Parathyroid adenoma (tissue), 2 donors: ENCODE measurements around the gene GAL3ST3.
A peak's percentile ranks its signal among the peaks of the same experiment; 100 is the strongest.

Experiments
- H2AFZ ChIP-seq: fragments of 300-600 bp; sonication (generic); one replicate; pipeline ENCODE4 v1.7.0; 2017; ENCODE audit warnings: antibody characterized with exemption, mild to moderate bottlenecking
- H3K27ac ChIP-seq: fragments of 300-600 bp; sonication (generic); one replicate; pipeline ENCODE4 v1.7.0; 2017
- H3K27me3 ChIP-seq: fragments of 300-600 bp; sonication (generic); one replicate; pipeline ENCODE4 v1.7.0; 2017; ENCODE audit warnings: low read length; ENCODE audit not compliant: control insufficient read depth, insufficient read depth
- H3K36me3 ChIP-seq: fragments of 300-600 bp; sonication (generic); one replicate; pipeline ENCODE4 v1.7.0; 2017; ENCODE audit warnings: low read length; ENCODE audit not compliant: control insufficient read depth, insufficient read depth
- H3K4me1 ChIP-seq: fragments of 300-600 bp; sonication (generic); one replicate; pipeline ENCODE4 v1.7.0; 2017; ENCODE audit warnings: control low read depth
- H3K4me2 ChIP-seq: fragments of 300-600 bp; sonication (generic); one replicate; pipeline ENCODE4 v1.7.0; 2017; ENCODE audit warnings: low read length
- H3K4me3 ChIP-seq: fragments of 300-600 bp; sonication (generic); one replicate; pipeline ENCODE4 v1.7.0; 2017; ENCODE audit warnings: low read depth, low read length
- H3K79me2 ChIP-seq: fragments of 300-600 bp; sonication (generic); one replicate; pipeline ENCODE4 v1.7.0; 2017; ENCODE audit warnings: control low read depth
- H3K9ac ChIP-seq: fragments of 300-600 bp; sonication (generic); one replicate; pipeline ENCODE4 v1.7.0; 2017; ENCODE audit warnings: mild to moderate bottlenecking
- H3K9me3 ChIP-seq: fragments of 300-600 bp; sonication (generic); one replicate; pipeline ENCODE4 v1.7.0; 2017; ENCODE audit warnings: low read length; ENCODE audit not compliant: control insufficient read depth
- CTCF ChIP-seq: fragments of 300-600 bp; sonication (generic); IDR thresholded peaks from one replicate; pipeline ENCODE4 v1.7.0; 2017; ENCODE audit warnings: antibody characterized with exemption, mild to moderate bottlenecking
- donor health status: primary hyperparathyroidism.

The GAL3ST3 gene

DNA sequence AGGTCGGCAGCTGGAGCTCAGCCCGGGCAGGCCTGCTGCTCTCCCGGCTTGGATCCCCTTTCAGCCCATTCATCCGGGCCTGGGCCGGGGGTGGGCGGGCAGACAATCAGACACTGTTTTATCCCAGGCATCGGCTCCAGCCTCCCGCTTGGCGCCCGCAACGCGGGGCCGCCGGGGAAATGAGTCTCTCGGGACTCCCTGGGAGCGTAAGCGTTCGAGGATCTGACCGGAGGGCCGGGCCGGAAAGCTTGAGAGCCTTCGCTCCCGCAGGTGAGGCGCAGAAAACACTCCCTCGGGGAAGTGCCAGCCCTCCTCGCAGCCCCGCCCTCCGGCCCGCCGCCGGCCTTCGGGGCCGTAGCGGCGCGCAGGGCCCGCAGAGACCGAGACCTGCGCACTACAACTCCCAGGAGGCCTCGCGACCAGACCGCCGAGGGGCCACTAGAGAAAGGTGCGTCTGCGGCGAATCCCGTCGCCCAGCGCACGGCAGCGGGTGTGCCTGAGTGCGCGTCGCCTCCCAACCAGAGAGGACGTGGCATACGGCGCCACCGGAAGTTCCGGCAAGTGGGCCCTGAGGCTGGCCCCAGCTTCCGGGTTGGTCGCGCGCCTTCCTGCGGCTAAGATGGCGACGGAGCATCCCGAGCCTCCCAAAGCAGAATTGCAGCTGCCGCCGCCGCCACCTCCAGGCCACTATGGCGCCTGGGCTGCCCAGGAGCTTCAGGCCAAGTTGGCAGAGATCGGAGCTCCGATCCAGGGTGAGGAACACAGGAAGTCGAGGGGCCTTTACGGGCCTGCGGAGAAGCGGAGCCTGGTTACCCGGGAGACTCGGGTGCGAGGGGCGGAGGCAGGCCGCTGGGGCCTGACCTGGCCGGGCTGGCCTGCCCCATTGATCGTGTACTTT, 3.1 kb upstream of the GAL3ST3 start, which contains the start of gene SF3B2:
Gene SF3B2, plus strand, starts transcription at position 599 of the 898 bp plus-strand sequence. Its CDS starts 21 bp downstream, at position 620.
- Histone ChIP-seq H3K9ac (peak within 1 kb of the TSS; percentile 40), H2AFZ (peak within 1 kb of the TSS; percentile 89), H3K4me2 (peak within 1 kb of the TSS; percentile 78), H3K79me2 (peaks cover 10% of the 10 kb centered on the region), H3K36me3 (no peaks in the 10 kb centered on the region), H3K27ac (peak within 1 kb of the TSS; percentile 84), H3K4me1 (peaks cover 18% of the 10 kb centered on the region), H3K27me3 (no peaks in the 10 kb centered on the region), H3K4me3 (peak within 1 kb of the TSS; percentile 92), H3K9me3 (no peaks in the 10 kb centered on the region)
- TF ChIP-seq CTCF = peak; percentile 15

DNA sequence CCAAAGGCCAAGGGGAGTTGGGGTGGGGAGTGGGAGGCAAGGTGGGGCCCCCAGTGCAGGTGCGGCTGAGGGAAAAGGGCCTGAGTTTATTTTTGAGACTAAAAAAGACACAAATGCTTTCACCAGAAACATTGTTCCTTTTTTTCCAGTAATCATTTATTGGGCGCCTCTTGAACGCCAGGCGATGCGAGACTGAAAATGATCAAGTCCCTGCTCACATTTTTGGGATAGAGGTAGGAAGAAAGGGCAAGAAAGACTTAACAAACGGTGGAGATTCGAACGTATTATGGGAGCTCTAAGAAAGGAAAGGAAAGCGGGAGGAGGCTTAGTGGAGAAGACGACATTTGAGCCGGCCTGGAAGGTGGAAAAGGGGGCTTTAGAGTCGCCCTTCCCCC, 2.4 kb upstream of the GAL3ST3 start:
- TF ChIP-seq CTCF = no peak
- Histone ChIP-seq H2AFZ (peak overlapping the region; percentile 67), H3K9ac (peak overlapping the region; percentile 40), H3K9me3 (no peaks in the 10 kb centered on the region), H3K36me3 (no peaks in the 10 kb centered on the region), H3K27ac (peak overlapping the region; percentile 84), H3K4me1 (peaks cover 22% of the 10 kb centered on the region), H3K4me2 (peak overlapping the region; percentile 78), H3K27me3 (no peaks in the 10 kb centered on the region), H3K79me2 (peaks cover 10% of the 10 kb centered on the region), H3K4me3 (peak overlapping the region; percentile 92)

DNA sequence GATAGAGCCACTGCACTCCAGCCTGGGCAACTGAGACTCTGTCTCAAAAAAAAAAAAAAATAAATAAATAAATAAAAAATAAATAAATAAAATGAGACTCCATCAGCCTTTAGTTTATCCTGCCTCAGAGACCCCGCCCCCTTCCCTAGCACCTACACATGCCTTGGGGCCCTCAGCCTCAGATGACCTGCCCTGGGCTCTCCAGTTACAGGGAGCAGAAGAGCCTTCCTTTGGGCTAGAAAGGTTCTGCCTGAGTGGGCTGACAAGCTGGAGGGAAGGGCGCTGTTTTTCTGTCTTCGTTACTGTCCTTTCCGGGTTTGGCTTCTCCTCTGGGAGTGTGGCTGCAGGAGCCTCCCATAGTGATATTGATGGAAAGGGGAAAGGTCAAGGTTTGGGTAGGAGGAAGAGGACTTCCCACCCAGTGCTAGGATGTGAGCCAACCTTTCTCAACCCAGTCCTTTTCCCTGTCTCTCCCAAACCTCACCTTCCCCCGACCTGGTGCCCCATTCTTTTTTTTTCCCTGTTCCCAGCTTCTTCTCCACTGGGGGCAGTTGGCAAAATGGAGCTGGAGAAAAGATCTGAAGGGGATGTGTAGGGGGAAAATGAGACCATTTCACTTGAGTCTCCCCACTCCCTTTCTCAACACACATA, 1.7 kb upstream of the GAL3ST3 start:
- Histone ChIP-seq H3K9me3 (no peaks in the 10 kb centered on the region), H3K9ac (no peak overlapping the region)

DNA sequence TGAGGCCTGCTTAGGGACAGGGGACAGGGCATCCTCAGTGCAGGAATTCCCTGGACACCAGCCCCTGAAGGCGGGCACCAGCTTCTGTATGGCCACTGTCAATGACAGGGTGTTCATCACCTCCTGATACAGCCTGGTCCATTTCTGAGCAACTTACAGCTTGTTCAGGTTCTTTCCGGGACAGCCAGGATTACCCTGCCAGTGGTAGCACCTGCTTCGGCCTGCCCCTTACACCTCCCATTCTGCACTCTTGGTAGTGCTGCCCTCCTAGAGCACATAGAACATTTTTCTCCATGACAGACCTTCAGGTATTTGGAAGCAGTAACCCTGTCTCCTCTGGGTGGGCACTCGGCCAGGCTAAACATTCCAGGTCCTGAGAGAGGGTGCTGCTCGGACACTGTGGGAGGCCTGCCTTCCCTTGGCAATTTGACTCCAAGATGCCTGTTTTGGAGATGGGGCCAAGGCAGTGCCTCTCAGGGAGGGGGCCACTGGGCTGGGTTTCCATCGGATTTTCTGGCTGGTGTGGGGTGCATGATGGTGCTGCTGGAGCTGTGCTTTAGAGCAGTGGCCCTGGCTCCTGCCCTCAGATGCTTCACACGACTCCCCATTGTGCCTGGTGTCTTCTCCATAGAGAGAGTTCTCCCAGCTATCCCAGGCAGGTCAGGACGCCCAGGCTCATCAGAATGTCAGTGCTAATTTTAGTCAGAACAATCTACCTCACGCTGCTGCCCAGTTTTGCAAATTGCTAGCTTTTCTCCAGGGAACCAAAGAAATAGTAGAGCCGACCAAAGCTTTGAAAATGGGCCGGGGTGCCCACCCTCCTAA, 1.2 kb downstream of the GAL3ST3 start:
- Histone ChIP-seq H3K9ac (no peak overlapping the region), H3K4me1 (peaks cover 22% of the 10 kb centered on the region), H3K4me2 (no peak overlapping the region), H3K79me2 (peaks cover 4% of the 10 kb centered on the region), H3K9me3 (no peaks in the 10 kb centered on the region), H3K27ac (peak overlapping the region; percentile 53), H3K36me3 (no peaks in the 10 kb centered on the region), H2AFZ (no peak overlapping the region), H3K4me3 (no peak overlapping the region), H3K27me3 (no peaks in the 10 kb centered on the region)
- no peak for TF ChIP-seq CTCF

More for the DNA sequence above, 1.7 kb upstream of the GAL3ST3 start:
- Histone ChIP-seq H3K27me3 (no peaks in the 10 kb centered on the region), H3K4me2 (peak overlapping the region; percentile 78), H3K4me1 (peaks cover 25% of the 10 kb centered on the region), H3K27ac (peak overlapping the region; percentile 84), H2AFZ (peak overlapping the region; percentile 61), H3K79me2 (peaks cover 10% of the 10 kb centered on the region), H3K4me3 (no peak overlapping the region), H3K36me3 (no peaks in the 10 kb centered on the region)
- no peak for TF ChIP-seq CTCF
